ENCODE results near the gene UTP25. TPM values are rescaled to one million over a fixed set of nuclear protein-coding genes. Genes with fewer than 3 reads are reported as not detected.

Gene UTP25
- total and polyA plus RNA-seq, 2 experiments from 2014 or later: 3.6 to 8.9 TPM

DNA sequence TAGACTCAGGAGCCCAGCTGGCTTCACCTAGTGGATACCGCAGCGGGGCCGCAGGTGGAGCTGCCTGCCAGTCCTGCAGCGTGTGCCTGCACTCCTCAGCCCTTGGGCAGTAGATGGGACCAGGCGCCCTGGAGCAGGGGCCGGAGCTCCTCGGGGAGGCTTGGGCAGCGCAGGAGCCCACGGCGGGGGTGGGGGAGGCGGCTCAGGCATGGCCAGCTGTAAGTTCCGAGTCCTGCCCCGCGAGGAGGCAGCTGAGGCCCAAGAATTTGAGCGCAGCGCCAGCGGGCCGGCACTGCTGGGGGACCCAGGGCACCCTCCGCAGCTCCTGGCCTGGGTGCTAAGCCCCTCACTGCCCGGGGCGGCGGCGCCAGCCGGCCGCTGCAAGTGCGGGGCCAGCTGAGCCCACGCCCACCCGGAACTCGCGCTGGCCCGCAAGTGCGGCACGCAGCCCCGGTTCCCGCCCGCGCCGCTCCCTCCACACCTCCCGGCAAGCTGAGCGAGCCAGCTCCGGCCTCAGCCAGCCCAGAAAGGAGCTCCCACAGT, 30.9 kb downstream of the UTP25 start:
- Histone ChIP-seq H3K4me3 (peak overlapping the region; percentile 49), H3K27ac (ENCODE audit: low read depth) (no peak overlapping the region), H3K79me2 (replicated peaks; ENCODE audit: insufficient read depth) (no peaks in the 10 kb centered on the region), H3K4me1 (ENCODE audit: insufficient read depth) (peaks cover 32% of the 10 kb centered on the region), H3K36me3 (ENCODE audit: insufficient read depth) (no peaks in the 10 kb centered on the region), H3K27me3 (ENCODE audit: insufficient read depth) (no peaks in the 10 kb centered on the region), H3F3A (replicated peaks; ENCODE audit: low read depth) (peaks cover 7% of the 10 kb centered on the region; the same call in 1 of the 2 replicates), H3K4me2 (peak overlapping the region; percentile 62; the same call in 1 of the 2 replicates), H3K9me2 (ENCODE audit: insufficient read depth) (no peaks in the 10 kb centered on the region), H2AFZ (peak overlapping the region; percentile 91), H4K20me1 (replicated peaks; ENCODE audit: insufficient read depth) (no peaks in the 10 kb centered on the region)
- H3K27ac Mint-ChIP-seq: no peak overlapping the region
- no peaks in the 10 kb centered on the region for H3K27me3 Mint-ChIP-seq (ENCODE audit: insufficient read depth, low read depth, poor library complexity)
- peaks cover 27% of the 10 kb centered on the region for H3K4me1 Mint-ChIP-seq
- H3K4me3 Mint-ChIP-seq: no peak overlapping the region
- DNase-seq (ENCODE audit: low spot score) (peak; percentile 46), ATAC-seq (peak; percentile 10; the same call in 2 of the 3 replicates)
- TF ChIP-seq, protein P1, sequence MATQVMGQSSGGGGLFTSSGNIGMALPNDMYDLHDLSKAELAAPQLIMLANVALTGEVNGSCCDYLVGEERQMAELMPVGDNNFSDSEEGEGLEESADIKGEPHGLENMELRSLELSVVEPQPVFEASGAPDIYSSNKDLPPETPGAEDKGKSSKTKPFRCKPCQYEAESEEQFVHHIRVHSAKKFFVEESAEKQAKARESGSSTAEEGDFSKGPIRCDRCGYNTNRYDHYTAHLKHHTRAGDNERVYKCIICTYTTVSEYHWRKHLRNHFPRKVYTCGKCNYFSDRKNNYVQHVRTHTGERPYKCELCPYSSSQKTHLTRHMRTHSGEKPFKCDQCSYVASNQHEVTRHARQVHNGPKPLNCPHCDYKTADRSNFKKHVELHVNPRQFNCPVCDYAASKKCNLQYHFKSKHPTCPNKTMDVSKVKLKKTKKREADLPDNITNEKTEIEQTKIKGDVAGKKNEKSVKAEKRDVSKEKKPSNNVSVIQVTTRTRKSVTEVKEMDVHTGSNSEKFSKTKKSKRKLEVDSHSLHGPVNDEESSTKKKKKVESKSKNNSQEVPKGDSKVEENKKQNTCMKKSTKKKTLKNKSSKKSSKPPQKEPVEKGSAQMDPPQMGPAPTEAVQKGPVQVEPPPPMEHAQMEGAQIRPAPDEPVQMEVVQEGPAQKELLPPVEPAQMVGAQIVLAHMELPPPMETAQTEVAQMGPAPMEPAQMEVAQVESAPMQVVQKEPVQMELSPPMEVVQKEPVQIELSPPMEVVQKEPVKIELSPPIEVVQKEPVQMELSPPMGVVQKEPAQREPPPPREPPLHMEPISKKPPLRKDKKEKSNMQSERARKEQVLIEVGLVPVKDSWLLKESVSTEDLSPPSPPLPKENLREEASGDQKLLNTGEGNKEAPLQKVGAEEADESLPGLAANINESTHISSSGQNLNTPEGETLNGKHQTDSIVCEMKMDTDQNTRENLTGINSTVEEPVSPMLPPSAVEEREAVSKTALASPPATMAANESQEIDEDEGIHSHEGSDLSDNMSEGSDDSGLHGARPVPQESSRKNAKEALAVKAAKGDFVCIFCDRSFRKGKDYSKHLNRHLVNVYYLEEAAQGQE (IDR thresholded peaks at IDR 0.05; ENCODE audit: unreplicated experiment): no peak
- TF ChIP-seq, protein P2, sequence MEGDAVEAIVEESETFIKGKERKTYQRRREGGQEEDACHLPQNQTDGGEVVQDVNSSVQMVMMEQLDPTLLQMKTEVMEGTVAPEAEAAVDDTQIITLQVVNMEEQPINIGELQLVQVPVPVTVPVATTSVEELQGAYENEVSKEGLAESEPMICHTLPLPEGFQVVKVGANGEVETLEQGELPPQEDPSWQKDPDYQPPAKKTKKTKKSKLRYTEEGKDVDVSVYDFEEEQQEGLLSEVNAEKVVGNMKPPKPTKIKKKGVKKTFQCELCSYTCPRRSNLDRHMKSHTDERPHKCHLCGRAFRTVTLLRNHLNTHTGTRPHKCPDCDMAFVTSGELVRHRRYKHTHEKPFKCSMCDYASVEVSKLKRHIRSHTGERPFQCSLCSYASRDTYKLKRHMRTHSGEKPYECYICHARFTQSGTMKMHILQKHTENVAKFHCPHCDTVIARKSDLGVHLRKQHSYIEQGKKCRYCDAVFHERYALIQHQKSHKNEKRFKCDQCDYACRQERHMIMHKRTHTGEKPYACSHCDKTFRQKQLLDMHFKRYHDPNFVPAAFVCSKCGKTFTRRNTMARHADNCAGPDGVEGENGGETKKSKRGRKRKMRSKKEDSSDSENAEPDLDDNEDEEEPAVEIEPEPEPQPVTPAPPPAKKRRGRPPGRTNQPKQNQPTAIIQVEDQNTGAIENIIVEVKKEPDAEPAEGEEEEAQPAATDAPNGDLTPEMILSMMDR (conservative IDR thresholded peaks at IDR 0.05; ENCODE audit: low read depth in 2 of 2): 0 out of 4 replicates have a peak, but pooled peaks of 1 of the 2 experiments have one; percentile 14
- H3K36me3 Mint-ChIP-seq (ENCODE audit: low read depth): peaks cover 10% of the 10 kb centered on the region; the same call in 2 of the 3 replicates
- H3K9me3 Mint-ChIP-seq: peaks cover 3% of the 10 kb centered on the region; the same call in 1 of the 3 replicates

DNA sequence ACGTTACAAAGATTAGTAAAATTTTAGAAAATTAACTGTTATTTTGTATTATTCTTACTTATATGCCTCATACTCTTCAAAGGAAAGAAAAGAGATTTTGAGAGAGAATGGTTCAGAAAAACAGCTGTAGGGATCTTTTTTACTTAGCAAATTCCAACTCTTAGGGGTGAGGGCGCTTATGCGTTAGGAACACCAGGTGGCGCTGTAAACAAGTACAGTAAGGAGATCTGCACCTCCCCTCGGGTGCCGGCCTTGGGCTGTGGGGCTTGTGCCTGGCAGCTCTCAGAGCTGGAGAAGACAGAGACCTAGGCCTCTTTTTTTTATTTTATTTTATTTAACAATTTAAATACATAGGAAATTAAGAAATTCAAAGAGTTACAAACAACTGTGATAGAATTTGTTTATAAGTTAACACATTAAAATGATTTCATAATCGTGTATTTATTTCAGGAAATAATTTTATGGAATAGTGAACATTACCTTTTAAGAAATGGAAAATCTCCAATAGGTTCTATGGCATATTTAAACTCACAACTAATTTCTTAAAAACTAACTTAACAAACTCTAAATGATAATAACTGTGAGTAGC, 32.6 kb downstream of the UTP25 start:
- H3K27ac ChIP-seq (ENCODE audit: low read depth): no peak overlapping the region
- ATAC-seq: peak; percentile 78
- Mint-ChIP-seq H3K4me1 (peaks cover 32% of the 10 kb centered on the region), H3K4me3 (no peak overlapping the region), H3K9me3 (peaks cover 3% of the 10 kb centered on the region; the same call in 1 of the 3 replicates), H3K27ac (no peak overlapping the region), H3K27me3 (ENCODE audit: insufficient read depth, low read depth, poor library complexity) (peaks cover 3% of the 10 kb centered on the region), H3K36me3 (ENCODE audit: low read depth) (peaks cover 5% of the 10 kb centered on the region; the same call in 1 of the 3 replicates)
- no peak overlapping the region for H2AFZ ChIP-seq
- no peaks in the 10 kb centered on the region for H3K36me3 ChIP-seq (ENCODE audit: insufficient read depth)
- no peaks in the 10 kb centered on the region for H3K79me2 ChIP-seq (replicated peaks; ENCODE audit: insufficient read depth)
- no peaks in the 10 kb centered on the region for H3K9me2 ChIP-seq (ENCODE audit: insufficient read depth)
- peaks cover 7% of the 10 kb centered on the region; the same call in 1 of the 2 replicates for H3F3A ChIP-seq (replicated peaks; ENCODE audit: low read depth)
- DNase-seq (ENCODE audit: low spot score): peak; percentile 96
- H3K4me3 ChIP-seq: no peak overlapping the region
- H3K4me2 ChIP-seq: no peak overlapping the region; the same call in 1 of the 2 replicates
- peaks cover 42% of the 10 kb centered on the region for H3K4me1 ChIP-seq (ENCODE audit: insufficient read depth)
- TF ChIP-seq, protein P2 (conservative IDR thresholded peaks at IDR 0.05; ENCODE audit: low read depth in 2 of 2): peak; percentile 88 to 90
- no peak for TF ChIP-seq JUNB (IDR thresholded peaks at IDR 0.05; ENCODE audit: unreplicated experiment)
- H3K27me3 ChIP-seq (ENCODE audit: insufficient read depth): no peaks in the 10 kb centered on the region
- no peaks in the 10 kb centered on the region for H4K20me1 ChIP-seq (replicated peaks; ENCODE audit: insufficient read depth)
